DND-41 (cell line): ENCODE data around the gene KNDC1.

Experiments
- ATAC-seq: fragments of 200-7000 bp; cut with Tn5 transposase; 3 replicates; pipeline ENCODE4 v1.9.1; 2021; ENCODE audit warnings: low read depth; ENCODE audit not compliant: insufficient read depth
- DNase-seq: peaks from one replicate; pipeline ENCODE4 v3.0.0-alpha.2; 2020
- H2AFZ ChIP-seq: 2 replicates; pipeline ENCODE4 v1.6.0; 2012; ENCODE audit warnings: low read depth, low read length
- H3K27ac ChIP-seq: 2 replicates; pipeline ENCODE4 v1.5.1; 2012; ENCODE audit warnings: low read length, inconsistent platforms
- H3K27me3 ChIP-seq: fragments of 200-600 bp; sonication (generic); 2 replicates; pipeline ENCODE4 v1.6.0; 2012; ENCODE audit warnings: low read length, mild to moderate bottlenecking, inconsistent platforms; ENCODE audit not compliant: insufficient read depth, poor library complexity
- H3K36me3 ChIP-seq: 2 replicates; pipeline ENCODE4 v1.5.1; 2012; ENCODE audit warnings: low read length, inconsistent platforms; ENCODE audit not compliant: insufficient read depth
- H3K4me1 ChIP-seq: 2 replicates; pipeline ENCODE4 v1.5.1; 2012; ENCODE audit warnings: mild to moderate bottlenecking, low read length; ENCODE audit not compliant: insufficient read depth
- H3K4me2 ChIP-seq: 2 replicates; pipeline ENCODE4 v1.6.0; 2012; ENCODE audit warnings: mild to moderate bottlenecking, moderate library complexity, low read length, inconsistent platforms; ENCODE audit not compliant: insufficient read depth
- H3K4me3 ChIP-seq, 2 experiments: fragments of 200-600 bp in 1 of 2; shearing (Covaris generic) in 1 of 2; 2 replicates each; pipeline ENCODE4 v1.5.1; 2012 to 2016; ENCODE audit warnings: inconsistent platforms in 2 of 2, low read length in 2 of 2, mild to moderate bottlenecking in 2 of 2, low read depth in 1 of 2, moderate library complexity in 1 of 2
- H3K79me2 ChIP-seq: 2 replicates; pipeline ENCODE4 v1.6.0; 2012; ENCODE audit warnings: low read length, inconsistent platforms; ENCODE audit not compliant: insufficient read depth
- H3K9ac ChIP-seq: 2 replicates; pipeline ENCODE4 v1.6.0; 2012; ENCODE audit warnings: low read depth, mild to moderate bottlenecking, inconsistent platforms, low read length, moderate library complexity
- H3K9me3 ChIP-seq: 2 replicates; pipeline ENCODE4 v1.5.1; 2012; ENCODE audit warnings: low read length, moderate library complexity, mild to moderate bottlenecking, inconsistent platforms; ENCODE audit not compliant: insufficient read depth, severe bottlenecking
- H4K20me1 ChIP-seq: 2 replicates; pipeline ENCODE4 v1.6.0; 2012; ENCODE audit warnings: low read length; ENCODE audit not compliant: insufficient read depth
- CTCF ChIP-seq: IDR thresholded peaks from 2 replicates; pipeline ENCODE4 v1.5.1; 2012; ENCODE audit warnings: borderline replicate concordance, low read length, moderate library complexity, mild to moderate bottlenecking; ENCODE audit not compliant: poor library complexity, severe bottlenecking; ENCODE audit errors: extremely low read depth
- EZH2 ChIP-seq: IDR thresholded peaks from 3 replicates; pipeline ENCODE4 v1.6.1; 2012; ENCODE audit warnings: borderline replicate concordance, low read depth, mild to moderate bottlenecking, moderate library complexity, low read length, inconsistent platforms; ENCODE audit not compliant: severe bottlenecking

KNDC1 gene

GRCh38 chr10:133189256-133189655 lies 29.2 kb downstream of the KNDC1 start:
- H3K79me2 ChIP-seq, result no peaks in the 10 kb centered on the region
- H3K4me3 ChIP-seq, result no peak overlapping the region
- no peaks in the 10 kb centered on the region for H3K9me3 ChIP-seq
- ATAC-seq (no peak), DNase-seq (no peak)
- H3K27ac ChIP-seq, result no peak overlapping the region
- peaks cover 3% of the 10 kb centered on the region for H3K27me3 ChIP-seq
- no peak overlapping the region for H2AFZ ChIP-seq
- no peak overlapping the region for H3K9ac ChIP-seq
- no peak overlapping the region for H3K4me2 ChIP-seq
- H3K36me3 ChIP-seq, result no peaks in the 10 kb centered on the region
- H4K20me1 ChIP-seq, result no peaks in the 10 kb centered on the region; the same call in 1 of the 2 replicates
- no peaks in the 10 kb centered on the region for H3K4me1 ChIP-seq
- TF ChIP-seq EZH2, result no peak
- TF ChIP-seq CTCF, result no peak

GRCh38 chr10:133189726-133190125 lies 29.7 kb downstream of the KNDC1 start:
- TF ChIP-seq CTCF, result no peak
- no peak for TF ChIP-seq EZH2
- Histone ChIP-seq H3K4me2 (no peak overlapping the region), H3K79me2 (no peaks in the 10 kb centered on the region), H3K4me3 (no peak overlapping the region), H3K27ac (no peak overlapping the region), H2AFZ (no peak overlapping the region), H3K4me1 (no peaks in the 10 kb centered on the region), H3K27me3 (peaks cover 3% of the 10 kb centered on the region), H3K36me3 (no peaks in the 10 kb centered on the region), H3K9me3 (no peaks in the 10 kb centered on the region), H3K9ac (no peak overlapping the region), H4K20me1 (no peaks in the 10 kb centered on the region)
- DNase-seq (no peak), ATAC-seq (no peak)

GRCh38 chr10:133190225-133190624 lies 30.2 kb downstream of the KNDC1 start:
- H3K9ac ChIP-seq, result no peak overlapping the region
- no peak for ATAC-seq
- TF ChIP-seq CTCF (no peak), EZH2 (no peak)
- H3K4me2 ChIP-seq, result no peak overlapping the region
- H3K27ac ChIP-seq, result no peak overlapping the region
- no peaks in the 10 kb centered on the region for H3K79me2 ChIP-seq
- DNase-seq, result no peak
- peaks cover 3% of the 10 kb centered on the region for H3K27me3 ChIP-seq
- H3K4me3 ChIP-seq, result no peak overlapping the region
- H2AFZ ChIP-seq, result no peak overlapping the region
- H4K20me1 ChIP-seq, result no peaks in the 10 kb centered on the region
- H3K36me3 ChIP-seq, result no peaks in the 10 kb centered on the region
- no peaks in the 10 kb centered on the region for H3K9me3 ChIP-seq
- H3K4me1 ChIP-seq, result no peaks in the 10 kb centered on the region

GRCh38 chr10:133191651-133192050 lies 31.6 kb downstream of the KNDC1 start:
- no peaks in the 10 kb centered on the region for H3K4me1 ChIP-seq
- no peaks in the 10 kb centered on the region for H3K9me3 ChIP-seq
- DNase-seq (no peak), ATAC-seq (no peak)
- no peak overlapping the region for H2AFZ ChIP-seq
- no peaks in the 10 kb centered on the region for H3K79me2 ChIP-seq
- H3K27ac ChIP-seq, result no peak overlapping the region
- no peak overlapping the region for H3K4me2 ChIP-seq
- peaks cover 3% of the 10 kb centered on the region for H3K27me3 ChIP-seq
- no peak overlapping the region for H3K9ac ChIP-seq
- no peak overlapping the region for H3K4me3 ChIP-seq
- TF ChIP-seq CTCF (no peak), EZH2 (no peak)
- H3K36me3 ChIP-seq, result no peaks in the 10 kb centered on the region
- H4K20me1 ChIP-seq, result no peaks in the 10 kb centered on the region
